ENCODE measurements around the gene NFE2L2. TPM values are rescaled to one million over a fixed set of nuclear protein-coding genes. Genes with fewer than 3 reads are reported as not detected.

The NFE2L2 gene
- polyA plus RNA-seq, 1 of the 3 experiments (the other 2 are of a cell fraction): 40.9 TPM

GRCh38 chr2:177260379-177260778 is 4.1 kb downstream of the NFE2L2 start:
- Histone ChIP-seq H4K20me1 (ENCODE audit: insufficient read depth) (peaks cover 78% of the 10 kb centered on the region), H3K9ac (no peak overlapping the region), H3K9me3 (peaks cover 4% of the 10 kb centered on the region; the same call in 1 of the 2 replicates), H3K9me2 (no peaks in the 10 kb centered on the region), H3F3A (replicated peaks; ENCODE audit: insufficient read depth) (peaks cover 7% of the 10 kb centered on the region), H3K4me1 (ENCODE audit: control insufficient read depth in 1 of 2, insufficient read depth in 2 of 2, low read depth in 1 of 2, low read length in 1 of 2) (peaks cover 8 to 24% of the 10 kb centered on the region in 2 experiments), H3K4me2 (peak overlapping the region; percentile 92), H3K27me3 (ENCODE audit: insufficient read depth) (no peaks in the 10 kb centered on the region), H3K27ac (ENCODE audit: low read depth in 2 of 2, low read length in 1 of 2) (no peak overlapping the region), H3K4me3 (ENCODE audit: low read depth in 2 of 2, low read length in 1 of 2) (peak overlapping the region in 1 of 2 experiments; percentile 2; a peak in 1 of 4 replicates), H3K36me3 (replicated peaks in 1 of 2; ENCODE audit: control insufficient read depth in 1 of 2, insufficient read depth in 2 of 2, low read length in 1 of 2) (peaks cover 9 to 13% of the 10 kb centered on the region in 2 experiments), H2AFZ (ENCODE audit: low read depth) (no peak overlapping the region), H3K79me2 (ENCODE audit: insufficient read depth) (peaks cover 83% of the 10 kb centered on the region)
- WGBS (ENCODE audit: low lambda C conversion rate): 96% methylated on average over 1 of the region's 1 CpG
- ChIA-PET POLR2A (no interaction called here), CTCF (interaction anchor here (1.0 to 6.8 kb wide), 4 partner anchors 9 to 96 kb away, joined by 3 to 67 read pairs (median 6); no protein-coding TSS in a partner anchor)
- no peak for DNase-seq
- TF ChIP-seq GABPA (IDR thresholded peaks at IDR 0.05; ENCODE audit: low read depth) (no peak), RFX5 (IDR thresholded peaks at IDR 0.05; ENCODE audit: low read length) (no peak), NFIC (IDR thresholded peaks at IDR 0.05; ENCODE audit: borderline replicate concordance) (no peak), POLR2AphosphoS5 (IDR thresholded peaks at IDR 0.05; ENCODE audit: low read depth, low read length) (no peak), GATA2 (CRISPR knock-in tag; IDR thresholded peaks at IDR 0.05) (no peak), MXI1 (IDR thresholded peaks at IDR 0.05; ENCODE audit: low read depth, low read length) (no peak), TCF12 (IDR thresholded peaks at IDR 0.05) (no peak), FOSL2 (IDR thresholded peaks at IDR 0.05; ENCODE audit: borderline replicate concordance, low read depth) (no peak), USF2 (IDR thresholded peaks at IDR 0.05; ENCODE audit: borderline replicate concordance, low read depth, low read length) (no peak), TEAD4 (IDR thresholded peaks at IDR 0.05; ENCODE audit: borderline replicate concordance, insufficient read depth) (no peak), CHD2 (IDR thresholded peaks at IDR 0.05; ENCODE audit: low read length, partially characterized antibody) (no peak), RAD21 (IDR thresholded peaks at IDR 0.05; ENCODE audit: low read length) (no peak), ZBTB33 (IDR thresholded peaks at IDR 0.05; ENCODE audit: borderline replicate concordance, low read depth) (no peak), FOXM1 (IDR thresholded peaks at IDR 0.05; ENCODE audit: low read depth) (no peak), REST (IDR thresholded peaks at IDR 0.05; ENCODE audit: low read depth, low read length) (no peak), TAF1 (IDR thresholded peaks at IDR 0.05; ENCODE audit: borderline replicate concordance, low read depth, low read length) (no peak), EP300 (IDR thresholded peaks at IDR 0.05; ENCODE audit: borderline replicate concordance in 1 of 2, low read depth in 1 of 2, low read length in 1 of 2) (no peak), USF1 (IDR thresholded peaks at IDR 0.05; ENCODE audit: borderline replicate concordance, low read depth) (no peak), MEF2A (IDR thresholded peaks at IDR 0.05; ENCODE audit: borderline replicate concordance, low read depth) (no peak)
